ENCODE measurements around the gene VEPH1.

DNA sequence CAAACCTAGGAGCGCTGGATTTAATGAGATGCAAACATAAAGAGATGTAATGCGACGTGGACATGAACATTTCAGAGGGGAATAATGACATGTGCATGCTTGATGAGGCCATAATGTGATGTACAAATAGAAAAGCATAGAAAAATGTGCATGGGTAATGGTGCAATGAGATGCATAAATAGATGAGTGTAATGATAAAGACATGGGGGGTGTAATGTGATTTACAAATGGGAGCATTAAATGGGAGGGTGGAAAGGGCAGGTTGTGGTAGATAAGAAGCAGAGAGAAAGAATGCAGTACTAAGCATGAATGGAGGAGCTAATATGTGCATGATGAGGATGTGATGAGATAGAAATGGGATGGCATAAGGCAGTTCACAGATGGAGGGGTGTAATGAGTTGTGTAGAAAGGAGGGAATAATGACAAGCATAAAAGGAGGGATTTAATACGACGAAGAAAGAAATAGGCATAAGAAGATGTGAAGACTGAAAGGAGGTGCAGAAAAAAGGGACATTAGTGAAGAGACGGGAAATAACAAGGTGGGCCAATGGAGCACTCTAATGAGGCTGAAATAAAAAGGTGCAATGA is 205.8 kb downstream of the VEPH1 start:
- TF ChIP-seq CHD2 (IDR thresholded peaks at IDR 0.05; ENCODE audit: low read length, partially characterized antibody) (no peak), POLR2AphosphoS5 (IDR thresholded peaks at IDR 0.05; ENCODE audit: low read depth, low read length) (no peak), FOXJ3 (CRISPR knock-in tag; IDR thresholded peaks at IDR 0.05) (no peak), RAD21 (IDR thresholded peaks at IDR 0.05; ENCODE audit: low read length) (no peak), YY1 (IDR thresholded peaks at IDR 0.05; ENCODE audit: low read depth) (no peak), RCOR1 (IDR thresholded peaks at IDR 0.05; ENCODE audit: low read length) (no peak), TAF1 (IDR thresholded peaks at IDR 0.05; ENCODE audit: borderline replicate concordance, low read depth, low read length) (no peak)
- TF ChIP-seq, protein P1, sequence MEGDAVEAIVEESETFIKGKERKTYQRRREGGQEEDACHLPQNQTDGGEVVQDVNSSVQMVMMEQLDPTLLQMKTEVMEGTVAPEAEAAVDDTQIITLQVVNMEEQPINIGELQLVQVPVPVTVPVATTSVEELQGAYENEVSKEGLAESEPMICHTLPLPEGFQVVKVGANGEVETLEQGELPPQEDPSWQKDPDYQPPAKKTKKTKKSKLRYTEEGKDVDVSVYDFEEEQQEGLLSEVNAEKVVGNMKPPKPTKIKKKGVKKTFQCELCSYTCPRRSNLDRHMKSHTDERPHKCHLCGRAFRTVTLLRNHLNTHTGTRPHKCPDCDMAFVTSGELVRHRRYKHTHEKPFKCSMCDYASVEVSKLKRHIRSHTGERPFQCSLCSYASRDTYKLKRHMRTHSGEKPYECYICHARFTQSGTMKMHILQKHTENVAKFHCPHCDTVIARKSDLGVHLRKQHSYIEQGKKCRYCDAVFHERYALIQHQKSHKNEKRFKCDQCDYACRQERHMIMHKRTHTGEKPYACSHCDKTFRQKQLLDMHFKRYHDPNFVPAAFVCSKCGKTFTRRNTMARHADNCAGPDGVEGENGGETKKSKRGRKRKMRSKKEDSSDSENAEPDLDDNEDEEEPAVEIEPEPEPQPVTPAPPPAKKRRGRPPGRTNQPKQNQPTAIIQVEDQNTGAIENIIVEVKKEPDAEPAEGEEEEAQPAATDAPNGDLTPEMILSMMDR (IDR thresholded peaks at IDR 0.05), result no peak
- TF ChIP-seq, protein P2, sequence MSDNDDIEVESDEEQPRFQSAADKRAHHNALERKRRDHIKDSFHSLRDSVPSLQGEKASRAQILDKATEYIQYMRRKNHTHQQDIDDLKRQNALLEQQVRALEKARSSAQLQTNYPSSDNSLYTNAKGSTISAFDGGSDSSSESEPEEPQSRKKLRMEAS (IDR thresholded peaks at IDR 0.05; ENCODE audit: low read depth), result no peak
- TF ChIP-seq, protein P3, sequence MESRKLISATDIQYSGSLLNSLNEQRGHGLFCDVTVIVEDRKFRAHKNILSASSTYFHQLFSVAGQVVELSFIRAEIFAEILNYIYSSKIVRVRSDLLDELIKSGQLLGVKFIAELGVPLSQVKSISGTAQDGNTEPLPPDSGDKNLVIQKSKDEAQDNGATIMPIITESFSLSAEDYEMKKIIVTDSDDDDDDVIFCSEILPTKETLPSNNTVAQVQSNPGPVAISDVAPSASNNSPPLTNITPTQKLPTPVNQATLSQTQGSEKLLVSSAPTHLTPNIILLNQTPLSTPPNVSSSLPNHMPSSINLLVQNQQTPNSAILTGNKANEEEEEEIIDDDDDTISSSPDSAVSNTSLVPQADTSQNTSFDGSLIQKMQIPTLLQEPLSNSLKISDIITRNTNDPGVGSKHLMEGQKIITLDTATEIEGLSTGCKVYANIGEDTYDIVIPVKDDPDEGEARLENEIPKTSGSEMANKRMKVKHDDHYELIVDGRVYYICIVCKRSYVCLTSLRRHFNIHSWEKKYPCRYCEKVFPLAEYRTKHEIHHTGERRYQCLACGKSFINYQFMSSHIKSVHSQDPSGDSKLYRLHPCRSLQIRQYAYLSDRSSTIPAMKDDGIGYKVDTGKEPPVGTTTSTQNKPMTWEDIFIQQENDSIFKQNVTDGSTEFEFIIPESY (IDR thresholded peaks at IDR 0.05; ENCODE audit: borderline replicate concordance, low read depth), result no peak
- TF ChIP-seq, protein P4, sequence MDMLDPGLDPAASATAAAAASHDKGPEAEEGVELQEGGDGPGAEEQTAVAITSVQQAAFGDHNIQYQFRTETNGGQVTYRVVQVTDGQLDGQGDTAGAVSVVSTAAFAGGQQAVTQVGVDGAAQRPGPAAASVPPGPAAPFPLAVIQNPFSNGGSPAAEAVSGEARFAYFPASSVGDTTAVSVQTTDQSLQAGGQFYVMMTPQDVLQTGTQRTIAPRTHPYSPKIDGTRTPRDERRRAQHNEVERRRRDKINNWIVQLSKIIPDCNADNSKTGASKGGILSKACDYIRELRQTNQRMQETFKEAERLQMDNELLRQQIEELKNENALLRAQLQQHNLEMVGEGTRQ (IDR thresholded peaks at IDR 0.05; ENCODE audit: borderline replicate concordance, low read depth, low read length), result no peak

All from SK-N-SH (cell line).